Kasumi-1 (cell line): Measurements from ENCODE around the gene ATF6B.

Source experiments
- DNase-seq, 2 experiments: peaks; one replicate each; lab custom pipeline; 2025; lab: John Stamatoyannopoulos, UW

ATF6B gene

DNA sequence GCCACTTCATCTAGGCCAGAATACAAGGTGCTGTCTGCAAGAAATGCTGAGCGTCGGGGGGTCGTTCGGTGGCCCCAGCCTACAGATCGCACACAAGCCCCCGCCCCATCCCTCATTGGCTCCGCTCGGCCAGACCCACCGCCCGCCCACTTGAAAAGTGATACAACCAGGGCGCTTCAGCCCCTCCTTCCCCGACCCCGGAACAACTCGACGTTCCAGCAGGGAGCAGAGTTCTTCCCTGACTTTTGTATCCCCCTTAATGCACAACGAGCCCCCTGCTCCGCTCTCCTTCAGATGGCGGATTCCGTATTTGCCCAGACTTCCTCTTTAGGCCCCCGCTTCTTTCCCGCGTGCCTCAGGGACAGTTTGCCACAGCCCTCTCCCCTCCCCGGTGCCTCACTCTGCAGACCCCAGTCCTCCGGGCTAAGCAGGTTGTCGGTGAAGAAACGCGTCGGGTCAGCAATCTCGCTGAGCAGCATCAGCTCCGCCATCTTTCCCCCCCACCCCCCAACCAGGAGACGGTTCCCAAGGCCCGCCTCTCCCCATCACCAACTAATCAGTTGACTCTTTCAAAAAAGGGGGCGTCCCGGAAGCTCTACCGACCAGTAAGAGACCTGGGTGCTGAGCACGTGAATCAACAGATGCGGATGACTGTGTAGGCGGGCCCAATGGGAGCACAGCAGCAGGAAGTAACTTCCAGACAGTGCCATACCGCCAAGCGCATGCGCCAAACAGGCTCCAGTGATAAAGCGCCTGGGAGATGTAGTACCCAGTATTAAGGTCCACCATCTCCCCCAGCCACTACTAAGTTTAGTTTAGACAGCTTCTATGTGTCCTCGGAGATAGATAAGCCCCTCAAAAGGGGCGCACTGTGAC is at the start of gene ATF6B:
Gene ATF6B, minus strand, starts transcription at position 530 of the 876 bp plus-strand sequence. Its CDS starts 39 bp downstream, at position 491.
- peak; percentile 99 for DNase-seq

DNA sequence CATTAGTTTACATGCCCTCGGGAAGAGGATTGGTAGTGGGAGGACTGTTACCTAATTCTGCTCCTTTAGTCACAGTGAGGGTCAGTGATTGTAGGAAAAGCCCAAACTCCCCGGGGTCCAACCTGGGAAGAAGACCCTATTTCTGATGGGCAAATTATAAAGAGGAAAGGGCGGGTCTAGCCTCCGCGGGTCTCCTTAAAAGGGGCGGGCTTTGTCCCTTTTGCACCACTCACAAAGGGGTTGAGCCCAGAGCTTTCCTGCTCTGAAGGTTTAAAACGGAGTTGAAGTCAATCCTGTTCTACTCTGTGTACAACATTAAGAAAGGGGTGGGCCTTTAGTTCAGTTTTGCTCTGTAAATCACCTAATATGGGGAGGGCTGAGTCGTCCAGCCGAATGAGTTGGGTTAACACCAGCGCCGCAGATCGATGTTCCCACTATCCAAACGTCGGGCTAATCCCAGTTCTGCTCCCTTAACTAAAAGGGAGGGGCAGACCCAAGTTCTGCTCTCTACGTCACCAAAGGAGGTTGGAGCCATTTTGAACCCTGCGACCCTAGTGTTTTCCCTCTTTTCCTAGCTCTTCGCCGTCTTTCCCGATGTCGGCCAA is 49.2 kb upstream of the ATF6B start:
- DNase-seq, result peak; percentile 65 to 77

DNA sequence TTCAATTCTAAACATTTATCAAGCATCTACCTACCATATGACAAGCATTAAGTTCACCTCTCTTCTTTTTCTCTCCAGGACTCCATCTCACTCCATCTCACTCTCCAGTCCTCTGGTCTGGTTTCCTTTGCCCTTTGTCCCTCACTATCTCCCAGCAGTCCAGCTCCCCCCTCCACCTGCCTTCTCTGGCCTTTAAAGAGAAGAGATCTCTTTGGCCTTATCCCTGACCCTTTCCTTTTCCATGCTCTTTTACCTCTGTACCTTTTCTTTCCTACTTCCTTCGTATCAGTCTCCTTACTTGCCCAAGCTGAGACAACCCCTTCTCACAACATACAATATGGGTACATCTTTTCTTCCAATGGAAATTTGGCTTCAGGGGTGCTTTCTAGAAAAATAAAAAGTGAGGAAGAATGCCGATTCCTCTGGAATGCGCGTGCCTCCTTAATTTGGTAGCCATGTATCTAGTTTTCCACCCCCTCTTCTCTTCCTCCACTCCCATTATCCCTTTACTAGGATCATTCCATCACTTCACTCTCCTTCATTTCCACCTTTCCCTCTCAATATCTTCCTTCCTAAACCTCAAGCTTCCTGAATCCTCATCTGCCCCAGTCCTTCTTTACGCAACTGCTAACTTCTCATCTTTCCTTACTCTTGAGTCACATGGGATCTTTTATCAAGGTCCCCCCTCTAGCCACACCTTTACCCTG is 48.6 kb upstream of the ATF6B start:
- DNase-seq, result peak in 1 of 2 experiments; percentile 54

DNA sequence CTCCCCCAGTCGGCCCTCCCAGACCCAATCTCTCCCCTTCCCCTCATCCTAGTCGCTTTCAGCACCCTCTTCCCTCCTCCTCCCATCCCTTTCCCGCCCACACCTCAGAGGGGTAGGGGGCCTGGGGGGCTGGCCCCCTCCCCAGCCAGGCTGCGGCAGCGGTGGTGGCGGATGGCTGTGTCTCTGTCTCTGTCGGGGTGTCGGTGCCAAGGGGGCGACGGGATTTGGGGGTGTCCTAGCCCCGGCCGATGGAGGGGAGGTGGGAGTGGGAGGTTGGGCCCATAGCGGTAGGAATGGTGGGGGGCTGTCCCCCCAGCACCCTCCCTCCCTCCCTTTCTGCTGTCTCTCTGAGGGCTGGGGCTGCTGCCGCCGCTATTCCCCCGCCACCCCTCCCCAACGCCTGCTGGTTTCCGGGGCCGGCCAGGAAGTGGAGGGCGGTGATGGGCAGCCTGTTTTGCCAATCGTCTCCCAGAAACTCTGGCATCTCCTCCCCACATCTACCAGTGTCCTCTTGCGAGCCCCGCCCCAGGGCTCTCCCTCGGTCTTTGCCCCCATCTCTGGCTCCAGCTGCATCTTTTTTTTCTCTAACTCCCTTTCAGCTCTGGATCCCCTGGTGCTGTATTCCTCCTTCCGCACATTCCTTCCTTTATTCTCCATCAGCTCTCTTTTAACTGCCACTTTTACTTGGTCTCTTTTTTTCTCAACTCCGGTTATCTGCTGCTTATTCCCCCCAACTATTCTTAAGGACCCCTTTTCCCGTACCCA is 47.8 kb upstream of the ATF6B start, which contains the start of gene AGPAT1:
Gene AGPAT1, minus strand, starts transcription at position 374 of the 765 bp plus-strand sequence. CDS start 4,588 bp downstream, outside the sequence.
- DNase-seq, result peak; percentile 95 to 96

DNA sequence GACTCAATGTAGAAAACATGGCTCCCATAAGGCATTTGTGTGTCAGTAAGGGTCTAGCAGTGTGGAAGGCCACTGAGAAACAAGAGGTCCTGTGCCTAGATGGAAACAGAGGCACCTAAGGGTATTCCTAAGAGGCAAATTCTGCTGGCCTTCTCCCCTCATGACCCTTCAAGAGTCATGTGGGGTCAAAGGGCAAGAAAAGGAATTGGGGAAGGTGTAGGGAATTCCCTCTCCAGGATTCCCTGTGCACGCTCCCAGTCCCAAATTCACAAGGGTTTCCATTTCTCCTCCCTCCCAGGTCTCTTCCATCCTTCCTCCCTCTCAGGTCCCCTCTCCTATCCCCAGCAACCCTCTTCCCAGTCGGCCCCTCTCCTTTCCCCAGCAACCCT is 47.3 kb upstream of the ATF6B start:
- DNase-seq, result no peak

DNA sequence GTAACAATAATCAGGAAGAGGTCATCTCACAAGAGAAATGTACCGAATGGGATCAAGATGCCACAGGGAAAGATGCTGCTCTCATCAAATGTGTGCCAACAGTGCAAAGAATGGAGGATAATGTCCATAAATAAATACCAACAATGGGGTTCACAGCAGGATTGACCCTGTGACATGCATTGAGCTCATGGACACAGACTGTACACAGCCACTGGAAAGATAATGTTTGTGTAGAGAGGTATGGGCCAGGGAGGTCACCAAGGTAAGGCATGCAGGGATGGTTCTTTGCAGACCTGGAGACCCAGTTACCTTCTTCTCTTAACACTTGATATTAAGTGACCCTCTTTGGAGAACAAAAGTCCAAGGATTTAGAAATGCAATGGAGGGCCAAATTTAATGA is 46.4 kb upstream of the ATF6B start:
- DNase-seq, result no peak

DNA sequence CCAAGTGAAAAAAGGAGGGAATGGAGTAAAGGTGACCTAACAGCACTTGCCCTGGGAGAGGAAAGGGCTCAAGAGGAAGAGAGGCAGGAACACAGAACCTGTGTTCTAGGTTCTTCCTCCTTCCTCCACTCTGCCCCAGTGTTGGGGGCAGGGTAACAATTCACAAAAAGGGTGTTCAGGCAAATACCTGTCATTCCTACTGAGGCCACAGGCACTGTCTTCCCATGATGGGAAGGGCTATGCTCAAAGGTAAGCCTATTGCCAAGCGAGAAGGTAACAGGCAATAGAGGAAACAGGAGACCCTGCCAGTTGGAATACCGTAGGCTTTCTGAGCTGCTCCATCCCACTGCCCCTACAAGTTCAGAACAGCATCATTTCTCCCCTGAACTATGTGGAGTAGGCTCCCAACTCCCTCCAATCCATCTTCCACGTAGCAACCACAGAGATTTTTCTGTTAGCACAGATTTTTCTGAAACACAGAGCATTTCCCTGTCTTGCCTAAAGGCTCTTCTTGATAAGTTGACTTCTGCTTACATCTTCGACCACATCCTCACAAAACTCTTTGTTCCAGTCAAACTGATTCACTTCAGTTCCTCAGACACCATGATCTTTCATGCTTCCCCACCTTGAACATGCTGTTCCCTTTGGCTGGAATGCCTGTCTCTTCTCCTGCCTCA is 45.1 kb upstream of the ATF6B start:
- no peak for DNase-seq

DNA sequence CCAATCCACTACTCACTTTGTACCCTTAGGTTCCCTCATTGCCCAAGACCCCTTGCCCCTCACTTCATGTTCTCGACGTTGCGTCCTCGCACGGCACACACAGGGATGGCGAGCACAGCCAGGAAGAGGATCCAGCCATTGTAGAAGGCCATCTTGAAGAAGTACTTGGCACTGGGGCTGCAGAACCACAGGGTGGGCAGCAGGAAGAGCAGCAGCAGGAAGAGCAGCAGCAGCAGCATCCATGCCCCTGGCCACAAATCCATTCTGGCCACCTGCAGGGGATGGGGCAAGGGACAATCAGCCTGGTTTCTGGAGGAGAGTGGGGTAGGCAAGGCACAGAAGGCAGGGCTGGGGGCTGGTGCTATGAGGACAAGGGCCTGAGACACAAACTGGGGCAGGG is 43.2 kb upstream of the ATF6B start:
- no peak for DNase-seq

DNA sequence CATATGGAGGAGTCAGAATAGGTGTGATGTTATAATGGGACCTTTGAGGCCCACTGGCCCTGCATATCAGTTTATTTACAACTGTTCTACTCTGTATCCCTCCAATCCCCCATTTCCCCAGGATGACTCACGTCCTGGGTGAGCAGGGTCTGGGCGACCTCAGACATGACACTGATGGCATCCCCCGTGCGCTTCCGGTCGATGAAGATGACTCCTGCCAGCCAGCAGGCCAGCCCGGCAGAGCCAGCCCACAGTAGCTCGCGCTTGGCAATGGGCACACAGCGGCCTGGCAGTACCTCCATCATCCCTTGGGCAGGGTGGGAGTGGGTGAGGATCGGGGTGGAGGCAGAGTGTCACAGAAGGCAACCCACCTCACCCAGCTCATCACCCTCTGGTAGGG is 42.2 kb upstream of the ATF6B start:
- DNase-seq, result no peak

DNA sequence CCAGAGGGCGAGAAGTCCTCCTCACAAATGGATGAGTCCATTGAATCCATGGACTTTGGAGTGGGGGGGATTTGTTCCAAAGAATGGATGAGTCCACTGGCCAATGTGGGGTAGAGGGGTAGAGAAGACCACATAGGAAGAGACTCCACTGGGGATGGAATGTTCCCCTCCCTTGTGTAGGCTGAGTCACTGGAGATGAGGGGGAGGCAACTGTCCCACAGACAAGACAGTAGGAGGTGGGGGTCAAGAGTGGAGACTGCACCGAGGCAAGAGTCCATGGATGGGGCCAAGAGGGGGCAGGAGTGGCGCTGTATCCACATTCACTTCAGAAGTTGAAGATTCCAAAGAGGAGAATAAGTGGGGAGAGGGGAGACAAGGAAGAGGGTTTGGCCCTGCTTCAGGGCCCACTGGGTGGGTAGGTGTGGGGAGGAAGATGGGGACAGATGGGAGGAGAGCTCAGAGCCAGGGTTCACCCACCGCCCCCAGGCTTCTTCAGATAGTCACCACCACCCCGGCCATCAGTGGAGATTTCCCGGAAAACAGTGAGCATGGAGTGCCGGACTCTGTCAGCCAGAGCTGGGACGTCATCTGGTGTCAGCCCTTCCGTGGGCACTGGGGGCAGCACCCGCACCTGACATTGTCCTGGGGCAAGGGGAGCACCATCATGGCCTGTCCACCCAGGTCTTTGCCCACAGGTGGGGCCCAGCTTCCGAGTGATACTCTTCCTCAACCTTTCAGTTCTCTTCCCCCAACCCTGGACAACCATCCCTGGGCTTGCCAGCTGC is 41.0 kb upstream of the ATF6B start:
- DNase-seq, result no peak

DNA sequence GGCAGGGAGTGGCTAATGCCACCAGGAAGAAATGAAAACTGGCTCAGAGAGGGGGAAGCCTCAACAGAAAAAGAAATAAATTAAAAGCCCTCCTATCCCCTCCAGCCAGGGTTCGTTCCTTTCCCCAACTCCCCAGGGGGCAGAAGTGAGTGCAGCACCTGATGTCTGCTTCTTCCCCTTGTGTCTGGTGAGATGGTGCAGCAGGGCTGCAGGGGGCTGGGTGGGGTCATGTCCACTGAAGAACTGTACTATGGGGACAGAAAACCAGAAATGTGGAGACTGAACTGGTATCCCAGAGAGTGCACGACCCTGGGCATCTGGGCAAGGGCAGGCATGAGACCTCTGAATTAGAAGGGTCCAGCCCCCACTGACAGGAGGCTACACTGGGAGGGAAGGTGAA is 40.3 kb upstream of the ATF6B start:
- DNase-seq, result no peak

DNA sequence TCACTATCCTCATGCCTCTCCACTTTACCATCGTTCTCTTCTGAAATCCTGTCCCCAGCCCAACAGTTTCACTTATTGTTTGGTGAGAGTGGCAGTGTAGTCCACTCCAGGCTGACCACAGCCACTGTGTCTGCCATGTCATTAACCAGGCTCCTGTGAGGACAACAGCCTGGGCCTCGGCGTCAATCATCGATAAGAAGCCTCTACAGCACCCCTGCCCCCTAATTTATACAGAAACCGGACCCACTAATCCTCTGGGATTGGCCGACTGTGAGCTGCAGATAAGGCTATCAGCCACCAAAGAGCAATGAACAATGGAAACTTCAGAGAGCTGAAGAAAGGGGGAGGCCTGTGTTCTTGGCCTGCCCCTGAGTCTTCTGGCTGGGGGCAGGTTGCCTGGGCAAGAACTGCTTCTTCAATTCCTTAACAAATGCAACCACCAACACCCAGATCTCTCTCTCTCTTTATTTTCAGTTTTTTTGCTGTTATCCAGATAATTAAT is 39.8 kb upstream of the ATF6B start:
- no peak for DNase-seq

DNA sequence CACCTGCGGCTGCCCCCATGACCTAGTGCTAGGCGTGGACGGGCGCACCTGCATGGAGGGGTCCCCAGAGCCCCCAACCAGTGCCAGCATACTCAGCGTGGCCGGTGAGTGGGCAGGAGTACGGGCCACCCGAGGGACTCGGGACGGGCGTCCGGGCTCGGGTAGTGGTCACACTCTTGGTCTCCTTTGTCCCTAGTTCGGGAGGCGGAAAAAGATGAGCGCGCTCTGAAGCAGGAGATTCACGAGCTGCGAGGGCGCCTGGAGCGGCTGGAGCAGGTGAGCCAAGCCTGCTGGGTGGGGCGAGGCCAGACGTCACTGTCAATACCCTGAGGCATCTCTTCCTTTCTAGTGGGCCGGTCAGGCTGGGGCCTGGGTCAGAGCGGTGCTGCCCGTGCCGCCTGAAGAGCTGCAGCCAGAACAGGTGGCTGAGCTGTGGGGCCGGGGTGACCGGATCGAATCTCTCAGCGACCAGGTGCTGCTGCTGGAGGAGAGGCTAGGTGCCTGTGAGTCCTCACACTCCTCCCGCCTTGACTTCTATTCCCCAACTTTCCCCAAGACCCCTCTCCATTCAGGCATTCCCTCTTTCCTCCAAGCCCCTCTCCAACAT is 39.2 kb upstream of the ATF6B start:
- no peak for DNase-seq

DNA sequence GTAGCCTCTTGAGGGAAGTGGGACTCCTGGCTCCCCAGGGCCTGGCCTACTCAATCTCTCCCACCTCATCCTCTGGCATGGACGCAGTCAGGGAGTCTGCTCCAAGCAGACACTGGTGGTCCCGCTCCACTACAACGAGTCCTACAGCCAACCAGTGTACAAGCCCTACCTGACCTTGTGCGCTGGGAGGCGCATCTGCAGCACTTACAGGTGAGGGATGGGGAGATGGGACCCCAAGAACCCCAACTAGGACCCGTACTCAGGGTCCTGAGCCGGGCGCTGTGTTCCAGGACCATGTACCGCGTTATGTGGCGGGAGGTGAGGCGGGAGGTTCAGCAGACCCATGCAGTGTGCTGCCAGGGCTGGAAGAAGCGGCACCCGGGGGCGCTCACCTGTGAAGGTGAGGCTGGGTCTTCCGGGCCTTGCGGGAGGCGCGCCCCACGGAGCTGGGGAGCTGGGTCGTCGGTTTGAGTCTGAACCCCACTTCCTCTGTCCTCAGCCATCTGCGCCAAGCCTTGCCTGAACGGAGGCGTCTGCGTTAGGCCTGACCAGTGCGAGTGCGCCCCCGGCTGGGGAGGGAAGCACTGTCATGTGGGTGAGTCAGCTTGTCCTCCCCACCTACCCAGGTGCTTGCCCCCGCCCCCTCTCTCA is 38.5 kb upstream of the ATF6B start:
- DNase-seq, result no peak

DNA sequence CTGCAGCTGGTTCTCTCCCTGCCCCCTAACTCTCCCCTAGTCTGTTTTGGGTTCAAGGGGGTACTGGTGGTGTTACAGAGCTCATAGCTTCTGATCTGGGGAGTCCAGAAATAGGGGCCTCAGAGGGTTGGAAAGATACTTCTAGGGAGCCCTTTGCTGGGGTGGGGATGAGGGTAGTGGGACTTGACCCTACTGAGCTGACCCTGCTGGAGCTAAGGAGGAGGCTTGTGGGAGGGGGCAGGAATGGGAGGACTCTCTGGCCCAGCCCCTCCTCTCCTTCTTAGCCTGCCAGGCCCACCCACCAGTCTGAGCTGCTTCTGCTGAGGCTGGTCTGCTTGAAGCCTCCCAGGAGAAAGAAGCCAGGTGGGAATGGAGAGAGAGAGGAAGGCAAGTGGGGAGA is 36.2 kb upstream of the ATF6B start, which contains the start of gene EGFL8:
Gene EGFL8, plus strand, starts transcription at position 301 of the 400 bp plus-strand sequence. CDS start 1,571 bp downstream, outside the sequence.
- DNase-seq, result no peak

DNA sequence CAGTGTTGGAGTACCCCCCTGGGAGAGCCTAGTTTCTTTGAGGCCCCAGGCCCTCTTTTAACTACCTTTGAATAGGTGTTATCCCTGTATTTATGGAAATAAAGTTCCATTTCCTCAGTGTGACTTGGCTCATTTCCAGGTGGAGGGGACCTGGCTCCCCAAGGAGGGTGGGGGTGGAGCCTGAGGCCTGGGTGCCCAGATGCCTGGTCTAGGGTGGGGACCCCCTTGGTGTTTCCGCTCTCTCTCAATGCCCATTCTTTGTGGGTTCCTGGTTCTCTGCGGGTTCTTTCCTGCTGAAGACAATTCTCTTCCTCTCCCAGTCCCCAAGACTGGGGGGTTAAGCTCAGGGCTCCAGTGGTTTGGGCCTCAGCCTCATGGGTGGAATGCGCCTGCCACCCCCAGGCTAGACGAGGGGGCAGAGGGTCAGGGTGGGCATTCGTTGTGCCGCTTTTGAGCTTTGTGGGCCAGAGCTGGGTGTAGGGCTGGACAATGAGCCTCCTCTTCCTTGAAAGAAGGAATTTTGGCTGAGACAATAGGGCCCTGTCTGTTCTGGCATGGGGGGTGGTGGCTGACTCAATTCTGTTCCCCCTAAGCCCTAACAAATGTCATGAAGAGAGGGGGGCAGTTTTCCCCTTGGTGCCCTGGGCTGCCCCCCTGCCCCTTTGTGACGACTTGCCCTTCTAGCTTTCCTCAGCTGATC is 35.7 kb upstream of the ATF6B start:
- no peak for DNase-seq

DNA sequence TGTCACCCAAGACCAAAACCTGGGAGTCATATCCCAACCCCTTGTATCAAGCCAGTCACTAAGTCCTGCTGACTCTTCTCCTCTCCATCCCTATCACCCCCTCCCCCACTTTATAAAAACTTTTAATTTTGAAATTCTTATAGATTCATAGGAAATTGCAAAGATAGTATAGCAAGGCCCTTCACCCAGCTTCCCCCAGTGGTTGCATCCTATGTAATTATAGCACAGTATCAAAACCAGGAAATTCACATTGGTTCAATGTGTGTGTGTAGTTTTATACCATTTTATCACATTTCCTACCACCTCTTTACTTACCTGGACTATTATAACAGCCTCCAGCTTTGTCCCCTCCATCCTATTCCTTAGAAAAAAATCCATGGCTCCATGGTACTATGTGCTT is 30.0 kb upstream of the ATF6B start:
- no peak for DNase-seq

DNA sequence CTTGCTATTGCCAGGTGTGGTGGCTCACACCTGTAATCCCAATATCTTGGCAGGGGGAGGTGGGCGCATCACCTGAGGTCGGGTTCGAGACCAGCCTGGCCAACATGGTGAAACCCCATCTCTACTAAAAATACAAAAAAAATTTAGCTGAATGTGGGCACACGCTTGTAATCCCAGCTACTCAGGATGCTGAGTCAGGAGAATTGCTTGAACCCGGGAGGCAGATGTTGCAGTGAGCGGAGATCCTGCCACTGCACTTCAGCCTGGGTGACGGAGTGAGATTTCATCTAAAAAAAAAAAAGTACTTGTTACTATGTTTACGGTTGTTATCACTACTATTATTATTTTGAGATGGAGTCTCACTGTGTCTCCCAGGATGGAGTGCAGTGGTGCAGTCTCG is 28.8 kb upstream of the ATF6B start:
- no peak for DNase-seq
